Esophagus muscularis mucosa (tissue), 4 donors: Measurements from ENCODE around the gene ASIC2. TPM values are rescaled to one million over a fixed set of nuclear protein-coding genes. Genes with fewer than 3 reads are reported as not detected.
A peak's percentile ranks its signal among the peaks of the same experiment; 100 is the strongest.

Source experiments
- DNase-seq: peaks from one replicate; pipeline ENCODE4 v3.0.0-alpha.2; 2017; ENCODE audit errors: extremely low spot score
- H3K27ac ChIP-seq, 4 donors: fragments of 200-600 bp; sonication (generic); replicated peaks in 1 of 4; 1 replicate in 3 of 4; 2 replicates in 1 of 4; pipeline ENCODE4 v1.5.1; 2016 to 2019; ENCODE audit warnings: mild to moderate bottlenecking in 1 of 4
- H3K27me3 ChIP-seq, 4 donors: fragments of 200-600 bp; sonication (generic); one replicate each; pipeline versions ENCODE4 v1.5.1 to v1.6.0; 2016 to 2019
- H3K36me3 ChIP-seq, 4 donors: fragments of 200-600 bp; sonication (generic); one replicate each; pipeline ENCODE4 v1.5.1; 2016 to 2019
- H3K4me1 ChIP-seq, 4 donors: fragments of 200-600 bp; sonication (generic); one replicate each; pipeline ENCODE4 v1.5.1; 2016 to 2019
- H3K4me3 ChIP-seq, 4 donors: fragments of 200-600 bp; sonication (generic); 1 replicate in 2 of 4; 2 replicates in 2 of 4; pipeline ENCODE4 v1.5.1; 2016 to 2019; ENCODE audit warnings: mild to moderate bottlenecking in 4 of 4, moderate library complexity in 1 of 4
- H3K9me3 ChIP-seq, 4 donors: fragments of 200-600 bp; sonication (generic); 1 replicate in 3 of 4; 2 replicates in 1 of 4; pipeline ENCODE4 v1.5.1; 2016 to 2019
- CTCF ChIP-seq, 3 experiments: fragments of 200-600 bp in 2 of 3; fragments of 450-650 bp in 1 of 3; sonication (generic) in 2 of 3; IDR thresholded peaks; one replicate each; pipeline ENCODE4 v1.5.1; 2017 to 2019; ENCODE audit warnings: antibody characterized with exemption in 3 of 3, mild to moderate bottlenecking in 2 of 3, moderate library complexity in 1 of 3
- EP300 ChIP-seq: sonication (generic); formaldehyde crosslinking; IDR thresholded peaks from one replicate; pipeline ENCODE4 v1.6.1; 2017; ENCODE audit warnings: antibody characterized with exemption
- POLR2A ChIP-seq: fragments of 450-650 bp; IDR thresholded peaks from one replicate; pipeline ENCODE4 v1.6.1; 2017; ENCODE audit warnings: antibody characterized with exemption, moderate library complexity, mild to moderate bottlenecking, low read depth
- POLR2AphosphoS5 ChIP-seq, 2 donors: sonication (generic); formaldehyde crosslinking; IDR thresholded peaks; one replicate each; pipeline ENCODE4 v1.6.1; 2017; ENCODE audit warnings: antibody characterized with exemption in 2 of 2
- WGBS: methylation state at CpG from one replicate; pipeline ENCODE4 v1.1.5; 2018; 5-methylcytosine and 5-hydroxymethylcytosine counted together
- intact Hi-C: fragments of 100-400 bp; cut with DNase I; formaldehyde crosslinking; loops from one replicate; pipeline ENCODE4 v1.15.1; 2023
- total RNA-seq, 4 donors: library from RNA; depleted of rRNA; stranded (reverse); fragments of >200 nt; gene quantifications; one replicate each; pipeline versions ENCODE4 v1.1.0 to v1.2.1, GENCODE V29; 2016

ASIC2 gene
- total RNA-seq, result under 1 TPM in 1 of 4 donors, not detected in 3; 0.13 TPM

GRCh38 chr17:33292981-33293867 is at the start of gene ASIC2:
ASIC2 (minus strand) TSS chr17:33293295.
- no peak for DNase-seq
- Histone ChIP-seq H3K9me3 (no peaks in the 10 kb centered on the region), H3K36me3 (no peaks in the 10 kb centered on the region), H3K27me3 (peaks cover 0 to 89% (median 24%) of the 10 kb centered on the region in 4 donors), H3K27ac (no peak within 1 kb of the TSS), H3K4me1 (peaks cover 8 to 27% (median 20%) of the 10 kb centered on the region in 4 donors), H3K4me3 (peak within 1 kb of the TSS; percentile 40 to 51 (median 43))
- 50% methylated on average over 10 of the region's 68 CpGs for WGBS
- intact Hi-C loops, result no loop called here
- no peak for TF ChIP-seq CTCF (IDR thresholded peaks at IDR 0.05)

DNA sequence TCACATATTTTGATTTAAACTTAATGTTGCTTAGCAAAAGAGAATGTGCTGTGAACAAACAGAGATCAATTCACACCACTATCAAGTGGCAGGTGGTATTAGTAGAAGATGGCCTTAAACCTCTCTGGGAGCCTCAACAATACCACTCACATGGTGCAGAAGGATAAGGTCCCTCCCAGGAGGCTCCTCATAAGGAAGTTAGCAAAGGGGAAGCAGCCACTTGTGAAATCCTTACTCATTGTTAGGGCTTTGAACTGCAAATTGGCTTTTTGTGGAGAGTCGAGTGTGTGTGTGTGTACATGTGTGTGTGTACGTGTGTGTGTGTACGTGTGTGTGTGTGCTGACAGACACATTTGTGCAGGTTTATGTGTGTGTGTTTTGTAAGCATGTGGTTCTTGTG is 48.9 kb upstream of the ASIC2 start:
- WGBS, result 74% methylated on average over 3 of the region's 3 CpGs
- H3K27me3 ChIP-seq, result peaks cover 0 to 40% (median 0%) of the 10 kb centered on the region in 4 donors
- no peaks in the 10 kb centered on the region for H3K36me3 ChIP-seq
- TF ChIP-seq POLR2A (no peak), EP300 (no peak), POLR2AphosphoS5 (IDR thresholded peaks at IDR 0.05) (no peak), CTCF (IDR thresholded peaks at IDR 0.05) (no peak)
- no peaks in the 10 kb centered on the region for H3K9me3 ChIP-seq
- intact Hi-C loops, result no loop called here
- no peak overlapping the region for H3K27ac ChIP-seq
- no peak for DNase-seq
- no peak overlapping the region for H3K4me3 ChIP-seq
- H3K4me1 ChIP-seq, result no peaks in the 10 kb centered on the region

DNA sequence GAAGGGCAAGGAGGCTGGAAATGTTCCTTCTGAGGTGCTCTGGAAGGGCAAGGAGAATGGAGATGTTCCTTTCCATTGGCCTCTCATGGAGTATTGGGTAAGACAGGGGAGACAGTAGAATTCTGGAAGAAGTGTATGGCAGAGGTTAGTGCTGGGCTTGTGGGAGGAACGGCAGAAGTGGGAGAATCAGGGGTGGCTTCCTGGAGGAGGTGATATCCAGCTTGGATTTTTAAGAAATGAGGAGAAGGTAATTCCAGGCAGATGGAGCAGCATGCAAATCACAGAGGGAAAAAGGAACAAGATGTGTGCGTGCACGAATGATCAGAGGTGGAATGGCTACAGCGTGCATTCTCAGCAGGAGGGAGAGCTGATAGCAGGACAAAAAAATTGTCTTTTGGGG is 45.1 kb upstream of the ASIC2 start:
- peaks cover 0 to 37% (median 0%) of the 10 kb centered on the region in 4 donors for H3K27me3 ChIP-seq

GRCh38 chr17:33335491-33336173 is 42.5 kb upstream of the ASIC2 start:
- 44% methylated on average over 5 of the region's 5 CpGs for WGBS
- no peak for DNase-seq
- no peak overlapping the region for H3K27ac ChIP-seq
- H3K4me3 ChIP-seq, result no peak overlapping the region
- H3K9me3 ChIP-seq, result no peaks in the 10 kb centered on the region
- peaks cover 0 to 24% (median 0%) of the 10 kb centered on the region in 4 donors for H3K27me3 ChIP-seq
- H3K4me1 ChIP-seq, result no peaks in the 10 kb centered on the region
- H3K36me3 ChIP-seq, result no peaks in the 10 kb centered on the region
- intact Hi-C loops, result no loop called here
- TF ChIP-seq CTCF (IDR thresholded peaks at IDR 0.05) (no peak), POLR2A (no peak), EP300 (no peak)

More for the DNA sequence above, 45.1 kb upstream of the ASIC2 start:
- H3K4me3 ChIP-seq, result no peak overlapping the region
- no peaks in the 10 kb centered on the region for H3K36me3 ChIP-seq
- TF ChIP-seq POLR2A (no peak), POLR2AphosphoS5 (IDR thresholded peaks at IDR 0.05) (no peak), CTCF (IDR thresholded peaks at IDR 0.05) (no peak), EP300 (no peak)
- 65% methylated on average over 4 of the region's 4 CpGs for WGBS
- intact Hi-C loops, result no loop called here
- H3K9me3 ChIP-seq, result no peaks in the 10 kb centered on the region
- no peak for DNase-seq
- no peaks in the 10 kb centered on the region for H3K4me1 ChIP-seq
- no peak overlapping the region for H3K27ac ChIP-seq
